Measurements from ENCODE around the gene PTGR3.

The PTGR3 gene

DNA sequence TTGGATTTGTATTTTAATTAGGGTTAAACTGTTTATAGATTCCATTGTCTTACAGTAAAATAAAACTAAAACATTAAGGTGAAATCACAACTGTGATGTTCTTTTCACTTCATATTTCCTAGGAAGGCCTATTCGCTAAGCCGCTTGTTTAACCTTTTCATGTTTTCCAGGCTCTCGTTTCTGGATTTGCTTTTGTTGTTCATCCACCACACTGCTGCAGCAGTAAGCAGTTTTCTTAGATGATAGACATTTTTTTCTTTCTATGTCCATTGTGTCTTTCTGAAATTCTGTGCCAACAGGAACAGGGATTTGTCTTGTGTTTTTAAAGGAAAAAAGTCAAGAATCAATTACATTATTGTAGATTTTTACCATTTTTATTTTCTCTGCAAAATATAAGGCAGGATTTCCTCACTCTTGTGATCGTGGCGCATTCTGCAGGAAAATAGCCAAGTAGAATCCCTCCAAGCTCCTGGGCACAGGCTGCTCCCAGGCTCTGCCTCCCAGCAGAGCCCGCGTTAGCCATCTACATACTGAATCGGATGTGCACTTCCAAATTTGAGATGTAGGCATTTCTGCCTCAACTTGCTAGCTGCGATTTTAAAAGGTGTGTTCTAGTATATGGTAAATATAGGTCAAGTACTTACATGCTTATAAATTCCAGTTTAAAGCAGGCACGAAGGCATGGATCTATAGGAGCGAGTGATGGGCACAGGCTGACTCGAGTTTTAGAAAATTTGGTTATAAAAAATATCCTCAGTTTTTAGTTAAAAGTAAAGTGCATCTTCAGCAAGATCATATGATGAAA is 11.8 kb upstream of the PTGR3 start:
- TF ChIP-seq ARNTL (CRISPR knock-in tag; IDR thresholded peaks at IDR 0.05; ENCODE audit: borderline replicate concordance, low read depth) (no peak), CSDC2 (CRISPR knock-in tag; IDR thresholded peaks at IDR 0.05) (no peak), TOX (CRISPR knock-in tag; IDR thresholded peaks at IDR 0.05; ENCODE audit: borderline replicate concordance) (no peak), ZFP3 (CRISPR knock-in tag; IDR thresholded peaks at IDR 0.05) (no peak), ZNF8 (CRISPR knock-in tag; IDR thresholded peaks at IDR 0.05) (no peak), RARB (CRISPR knock-in tag; IDR thresholded peaks at IDR 0.05) (no peak), ZC3H10 (CRISPR knock-in tag; IDR thresholded peaks at IDR 0.05) (no peak), ESRRG (CRISPR knock-in tag; IDR thresholded peaks at IDR 0.05) (no peak), SNAI2 (CRISPR knock-in tag; IDR thresholded peaks at IDR 0.05) (no peak), ZFP30 (CRISPR knock-in tag; IDR thresholded peaks at IDR 0.05) (no peak), BACH2 (CRISPR knock-in tag; IDR thresholded peaks at IDR 0.05; ENCODE audit: borderline replicate concordance) (no peak), GLIS3 (CRISPR knock-in tag; IDR thresholded peaks at IDR 0.05) (no peak)
- TF ChIP-seq, protein P1, sequence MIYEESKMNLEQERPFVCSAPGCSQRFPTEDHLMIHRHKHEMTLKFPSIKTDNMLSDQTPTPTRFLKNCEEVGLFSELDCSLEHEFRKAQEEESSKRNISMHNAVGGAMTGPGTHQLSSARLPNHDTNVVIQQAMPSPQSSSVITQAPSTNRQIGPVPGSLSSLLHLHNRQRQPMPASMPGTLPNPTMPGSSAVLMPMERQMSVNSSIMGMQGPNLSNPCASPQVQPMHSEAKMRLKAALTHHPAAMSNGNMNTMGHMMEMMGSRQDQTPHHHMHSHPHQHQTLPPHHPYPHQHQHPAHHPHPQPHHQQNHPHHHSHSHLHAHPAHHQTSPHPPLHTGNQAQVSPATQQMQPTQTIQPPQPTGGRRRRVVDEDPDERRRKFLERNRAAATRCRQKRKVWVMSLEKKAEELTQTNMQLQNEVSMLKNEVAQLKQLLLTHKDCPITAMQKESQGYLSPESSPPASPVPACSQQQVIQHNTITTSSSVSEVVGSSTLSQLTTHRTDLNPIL (CRISPR knock-in tag; IDR thresholded peaks at IDR 0.05; ENCODE audit: low read depth): no peak
- TF ChIP-seq, protein P2, sequence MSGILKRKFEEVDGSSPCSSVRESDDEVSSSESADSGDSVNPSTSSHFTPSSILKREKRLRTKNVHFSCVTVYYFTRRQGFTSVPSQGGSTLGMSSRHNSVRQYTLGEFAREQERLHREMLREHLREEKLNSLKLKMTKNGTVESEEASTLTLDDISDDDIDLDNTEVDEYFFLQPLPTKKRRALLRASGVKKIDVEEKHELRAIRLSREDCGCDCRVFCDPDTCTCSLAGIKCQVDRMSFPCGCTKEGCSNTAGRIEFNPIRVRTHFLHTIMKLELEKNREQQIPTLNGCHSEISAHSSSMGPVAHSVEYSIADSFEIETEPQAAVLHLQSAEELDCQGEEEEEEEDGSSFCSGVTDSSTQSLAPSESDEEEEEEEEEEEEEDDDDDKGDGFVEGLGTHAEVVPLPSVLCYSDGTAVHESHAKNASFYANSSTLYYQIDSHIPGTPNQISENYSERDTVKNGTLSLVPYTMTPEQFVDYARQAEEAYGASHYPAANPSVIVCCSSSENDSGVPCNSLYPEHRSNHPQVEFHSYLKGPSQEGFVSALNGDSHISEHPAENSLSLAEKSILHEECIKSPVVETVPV (CRISPR knock-in tag; IDR thresholded peaks at IDR 0.05): no peak
- TF ChIP-seq, protein P3, sequence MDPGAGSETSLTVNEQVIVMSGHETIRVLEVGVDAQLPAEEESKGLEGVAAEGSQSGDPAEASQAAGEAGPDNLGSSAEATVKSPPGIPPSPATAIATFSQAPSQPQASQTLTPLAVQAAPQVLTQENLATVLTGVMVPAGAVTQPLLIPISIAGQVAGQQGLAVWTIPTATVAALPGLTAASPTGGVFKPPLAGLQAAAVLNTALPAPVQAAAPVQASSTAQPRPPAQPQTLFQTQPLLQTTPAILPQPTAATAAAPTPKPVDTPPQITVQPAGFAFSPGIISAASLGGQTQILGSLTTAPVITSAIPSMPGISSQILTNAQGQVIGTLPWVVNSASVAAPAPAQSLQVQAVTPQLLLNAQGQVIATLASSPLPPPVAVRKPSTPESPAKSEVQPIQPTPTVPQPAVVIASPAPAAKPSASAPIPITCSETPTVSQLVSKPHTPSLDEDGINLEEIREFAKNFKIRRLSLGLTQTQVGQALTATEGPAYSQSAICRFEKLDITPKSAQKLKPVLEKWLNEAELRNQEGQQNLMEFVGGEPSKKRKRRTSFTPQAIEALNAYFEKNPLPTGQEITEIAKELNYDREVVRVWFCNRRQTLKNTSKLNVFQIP (CRISPR knock-in tag; IDR thresholded peaks at IDR 0.05; ENCODE audit: borderline replicate concordance, low read depth): no peak
- TF ChIP-seq, protein P4, sequence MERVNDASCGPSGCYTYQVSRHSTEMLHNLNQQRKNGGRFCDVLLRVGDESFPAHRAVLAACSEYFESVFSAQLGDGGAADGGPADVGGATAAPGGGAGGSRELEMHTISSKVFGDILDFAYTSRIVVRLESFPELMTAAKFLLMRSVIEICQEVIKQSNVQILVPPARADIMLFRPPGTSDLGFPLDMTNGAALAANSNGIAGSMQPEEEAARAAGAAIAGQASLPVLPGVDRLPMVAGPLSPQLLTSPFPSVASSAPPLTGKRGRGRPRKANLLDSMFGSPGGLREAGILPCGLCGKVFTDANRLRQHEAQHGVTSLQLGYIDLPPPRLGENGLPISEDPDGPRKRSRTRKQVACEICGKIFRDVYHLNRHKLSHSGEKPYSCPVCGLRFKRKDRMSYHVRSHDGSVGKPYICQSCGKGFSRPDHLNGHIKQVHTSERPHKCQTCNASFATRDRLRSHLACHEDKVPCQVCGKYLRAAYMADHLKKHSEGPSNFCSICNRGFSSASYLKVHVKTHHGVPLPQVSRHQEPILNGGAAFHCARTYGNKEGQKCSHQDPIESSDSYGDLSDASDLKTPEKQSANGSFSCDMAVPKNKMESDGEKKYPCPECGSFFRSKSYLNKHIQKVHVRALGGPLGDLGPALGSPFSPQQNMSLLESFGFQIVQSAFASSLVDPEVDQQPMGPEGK (CRISPR knock-in tag; IDR thresholded peaks at IDR 0.05; ENCODE audit: borderline replicate concordance): no peak

DNA sequence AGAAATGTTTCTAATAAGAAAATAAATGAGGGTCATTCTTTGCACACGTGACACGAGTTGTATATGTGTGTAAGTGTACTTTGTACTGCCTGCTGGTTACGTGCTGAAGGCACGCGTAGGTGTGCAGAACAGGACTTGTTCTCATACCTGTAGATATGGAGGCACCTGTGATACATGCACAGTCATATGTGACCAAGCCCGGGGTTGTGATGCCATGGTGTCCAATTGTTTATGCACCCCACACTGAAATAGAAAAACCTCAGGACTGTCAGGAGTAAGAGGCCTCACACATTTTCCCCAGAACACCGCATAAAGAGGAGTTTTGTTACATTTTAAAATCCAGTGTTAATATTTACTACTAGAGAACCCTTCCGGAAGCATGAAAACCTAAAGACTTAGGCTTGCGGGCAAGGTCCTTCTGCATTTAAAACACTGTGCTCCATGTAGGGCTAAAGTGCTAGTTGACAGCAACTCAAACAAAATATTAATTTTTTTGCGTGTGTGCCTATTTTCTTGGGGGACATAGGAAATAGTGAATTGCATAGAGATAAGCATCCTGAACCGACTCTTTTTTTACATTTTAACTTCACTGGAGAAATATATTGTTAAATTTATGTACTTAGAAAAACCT is 10.9 kb upstream of the PTGR3 start:
- TF ChIP-seq TCF4 (CRISPR knock-in tag; IDR thresholded peaks at IDR 0.05; ENCODE audit: borderline replicate concordance) (no peak), SNAI2 (CRISPR knock-in tag; IDR thresholded peaks at IDR 0.05) (no peak), ZC3H10 (CRISPR knock-in tag; IDR thresholded peaks at IDR 0.05) (no peak), RARB (CRISPR knock-in tag; IDR thresholded peaks at IDR 0.05) (no peak), TOX (CRISPR knock-in tag; IDR thresholded peaks at IDR 0.05; ENCODE audit: borderline replicate concordance) (no peak)
- no peak for ATAC-seq

More for the DNA sequence above, 11.8 kb upstream of the PTGR3 start:
- ATAC-seq: no peak

DNA sequence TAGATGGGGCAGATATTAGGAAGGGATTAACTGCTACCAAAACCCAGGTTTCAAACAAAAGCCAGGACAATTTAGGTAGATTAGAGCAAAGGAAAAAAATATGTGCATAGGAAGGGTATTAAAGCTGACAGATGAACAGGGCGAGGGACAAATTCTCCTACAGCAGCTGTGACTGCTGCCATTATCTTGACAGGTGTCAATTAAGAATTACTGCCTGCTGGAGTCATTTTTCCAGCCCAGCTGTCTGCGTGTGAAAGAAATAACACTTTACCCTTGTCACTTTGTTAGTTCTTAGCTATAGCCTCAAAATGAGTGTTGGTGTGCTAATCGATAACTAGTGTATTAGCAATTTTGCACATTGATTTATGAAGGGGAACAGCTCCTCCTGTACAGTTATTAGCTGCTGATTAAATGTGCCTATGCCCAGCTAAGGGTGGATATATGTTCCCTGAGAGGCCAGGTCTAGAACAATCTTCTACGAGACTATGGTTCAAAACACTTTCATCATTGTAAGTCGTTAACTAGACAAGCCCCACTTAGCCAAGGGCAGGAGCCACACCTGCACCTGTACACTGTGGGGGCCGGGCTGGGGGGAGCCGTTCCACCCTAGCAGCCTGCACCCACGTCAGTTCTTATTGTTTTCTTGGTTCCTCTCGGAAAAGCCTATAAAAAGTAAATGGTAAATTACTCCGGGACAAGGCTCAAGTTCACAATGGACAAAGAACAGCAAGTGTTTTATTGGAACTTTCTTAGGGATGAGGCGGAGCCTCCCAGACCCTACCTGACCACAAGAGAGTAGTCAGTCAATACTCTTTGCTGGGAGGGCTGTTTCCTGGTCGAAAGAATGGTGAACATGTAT is 9.4 kb upstream of the PTGR3 start:
- ATAC-seq: no peak
- TF ChIP-seq ZNF565 (CRISPR knock-in tag; conservative IDR thresholded peaks at IDR 0.05; ENCODE audit: low read depth) (no peak), ZNF70 (CRISPR knock-in tag; IDR thresholded peaks at IDR 0.05) (no peak), PPARA (CRISPR knock-in tag; IDR thresholded peaks at IDR 0.05; ENCODE audit: borderline replicate concordance) (no peak), TOX (CRISPR knock-in tag; IDR thresholded peaks at IDR 0.05; ENCODE audit: borderline replicate concordance) (no peak), CSDC2 (CRISPR knock-in tag; IDR thresholded peaks at IDR 0.05) (no peak), ZC3H10 (CRISPR knock-in tag; IDR thresholded peaks at IDR 0.05) (no peak), ARNTL (CRISPR knock-in tag; IDR thresholded peaks at IDR 0.05; ENCODE audit: borderline replicate concordance, low read depth) (no peak), ESRRG (CRISPR knock-in tag; IDR thresholded peaks at IDR 0.05) (no peak), RARB (CRISPR knock-in tag; IDR thresholded peaks at IDR 0.05) (no peak), OSR1 (CRISPR knock-in tag; IDR thresholded peaks at IDR 0.05) (no peak), SNAI2 (CRISPR knock-in tag; IDR thresholded peaks at IDR 0.05) (no peak)
- TF ChIP-seq, protein P5, sequence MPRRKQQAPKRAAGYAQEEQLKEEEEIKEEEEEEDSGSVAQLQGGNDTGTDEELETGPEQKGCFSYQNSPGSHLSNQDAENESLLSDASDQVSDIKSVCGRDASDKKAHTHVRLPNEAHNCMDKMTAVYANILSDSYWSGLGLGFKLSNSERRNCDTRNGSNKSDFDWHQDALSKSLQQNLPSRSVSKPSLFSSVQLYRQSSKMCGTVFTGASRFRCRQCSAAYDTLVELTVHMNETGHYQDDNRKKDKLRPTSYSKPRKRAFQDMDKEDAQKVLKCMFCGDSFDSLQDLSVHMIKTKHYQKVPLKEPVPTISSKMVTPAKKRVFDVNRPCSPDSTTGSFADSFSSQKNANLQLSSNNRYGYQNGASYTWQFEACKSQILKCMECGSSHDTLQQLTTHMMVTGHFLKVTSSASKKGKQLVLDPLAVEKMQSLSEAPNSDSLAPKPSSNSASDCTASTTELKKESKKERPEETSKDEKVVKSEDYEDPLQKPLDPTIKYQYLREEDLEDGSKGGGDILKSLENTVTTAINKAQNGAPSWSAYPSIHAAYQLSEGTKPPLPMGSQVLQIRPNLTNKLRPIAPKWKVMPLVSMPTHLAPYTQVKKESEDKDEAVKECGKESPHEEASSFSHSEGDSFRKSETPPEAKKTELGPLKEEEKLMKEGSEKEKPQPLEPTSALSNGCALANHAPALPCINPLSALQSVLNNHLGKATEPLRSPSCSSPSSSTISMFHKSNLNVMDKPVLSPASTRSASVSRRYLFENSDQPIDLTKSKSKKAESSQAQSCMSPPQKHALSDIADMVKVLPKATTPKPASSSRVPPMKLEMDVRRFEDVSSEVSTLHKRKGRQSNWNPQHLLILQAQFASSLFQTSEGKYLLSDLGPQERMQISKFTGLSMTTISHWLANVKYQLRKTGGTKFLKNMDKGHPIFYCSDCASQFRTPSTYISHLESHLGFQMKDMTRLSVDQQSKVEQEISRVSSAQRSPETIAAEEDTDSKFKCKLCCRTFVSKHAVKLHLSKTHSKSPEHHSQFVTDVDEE (CRISPR knock-in tag; IDR thresholded peaks at IDR 0.05): no peak
- TF ChIP-seq, protein P1 (CRISPR knock-in tag; IDR thresholded peaks at IDR 0.05; ENCODE audit: low read depth): no peak
- TF ChIP-seq, protein P2 (CRISPR knock-in tag; IDR thresholded peaks at IDR 0.05): no peak

Measured in SK-N-SH treated with all-trans-retinoic acid at 6 μM for 48 hours (cell line).